ENCODE measurements around the gene AADAC.

AADAC gene

DNA sequence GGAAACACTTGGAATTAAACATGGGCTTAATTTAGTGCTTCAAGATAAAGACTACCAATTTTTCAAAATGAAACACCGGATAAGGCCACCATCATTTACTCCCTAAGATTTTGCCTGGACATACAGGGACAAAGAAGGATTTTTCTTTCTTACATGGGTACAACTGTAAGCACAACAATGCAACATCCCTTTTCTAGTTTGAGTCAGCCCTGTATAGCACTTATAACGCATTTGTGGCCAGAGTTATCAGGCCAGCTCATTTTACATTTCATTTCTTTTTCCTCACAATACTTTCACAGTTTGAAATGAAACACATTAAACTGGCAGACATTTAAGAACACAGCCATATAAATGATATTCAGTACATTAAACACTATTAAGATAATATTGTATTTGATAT is 49.7 kb downstream of the AADAC start:
- TF ChIP-seq, protein P1, sequence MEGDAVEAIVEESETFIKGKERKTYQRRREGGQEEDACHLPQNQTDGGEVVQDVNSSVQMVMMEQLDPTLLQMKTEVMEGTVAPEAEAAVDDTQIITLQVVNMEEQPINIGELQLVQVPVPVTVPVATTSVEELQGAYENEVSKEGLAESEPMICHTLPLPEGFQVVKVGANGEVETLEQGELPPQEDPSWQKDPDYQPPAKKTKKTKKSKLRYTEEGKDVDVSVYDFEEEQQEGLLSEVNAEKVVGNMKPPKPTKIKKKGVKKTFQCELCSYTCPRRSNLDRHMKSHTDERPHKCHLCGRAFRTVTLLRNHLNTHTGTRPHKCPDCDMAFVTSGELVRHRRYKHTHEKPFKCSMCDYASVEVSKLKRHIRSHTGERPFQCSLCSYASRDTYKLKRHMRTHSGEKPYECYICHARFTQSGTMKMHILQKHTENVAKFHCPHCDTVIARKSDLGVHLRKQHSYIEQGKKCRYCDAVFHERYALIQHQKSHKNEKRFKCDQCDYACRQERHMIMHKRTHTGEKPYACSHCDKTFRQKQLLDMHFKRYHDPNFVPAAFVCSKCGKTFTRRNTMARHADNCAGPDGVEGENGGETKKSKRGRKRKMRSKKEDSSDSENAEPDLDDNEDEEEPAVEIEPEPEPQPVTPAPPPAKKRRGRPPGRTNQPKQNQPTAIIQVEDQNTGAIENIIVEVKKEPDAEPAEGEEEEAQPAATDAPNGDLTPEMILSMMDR (IDR thresholded peaks at IDR 0.05; ENCODE audit: extremely low read depth, insufficient read depth, missing control alignments): no peak
- DNase-seq (ENCODE audit: low spot score): no peak
- in situ Hi-C loops (cut with MboI; ENCODE audit: low pct_unique_long_range_greater_than_20kb, low sequenced_read_pairs, unreplicated experiment): no loop called here

DNA sequence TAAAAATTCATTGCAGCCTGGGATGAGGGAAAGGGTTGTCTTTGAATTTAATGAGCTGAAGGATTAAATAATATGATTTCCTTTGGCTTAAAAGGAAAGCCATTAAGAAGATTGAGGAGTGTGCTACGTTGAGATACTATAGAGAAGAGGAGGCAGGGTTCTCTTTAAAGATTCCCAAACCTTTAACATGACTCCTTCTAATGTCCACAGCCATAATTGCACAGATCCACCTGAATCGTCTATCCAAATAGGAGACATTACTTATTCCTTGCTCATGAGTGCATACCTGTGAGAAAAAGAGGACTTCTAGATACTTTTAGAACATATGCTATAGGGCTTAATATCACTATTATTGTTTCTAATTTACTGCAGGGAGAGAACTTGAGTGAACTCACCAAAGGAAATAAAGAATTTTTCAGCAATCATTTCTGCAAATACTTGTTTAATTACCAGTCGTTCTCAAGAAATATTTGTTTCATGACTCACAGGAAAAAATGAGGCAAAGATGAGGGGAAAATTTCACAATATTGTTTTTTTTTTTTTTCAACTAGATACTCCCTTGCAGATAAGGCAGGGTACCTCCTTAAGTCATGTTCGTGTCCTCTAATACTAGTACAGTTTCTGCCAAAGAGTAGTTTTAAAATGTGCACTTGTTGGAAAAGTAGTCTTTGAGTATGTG is 50.6 kb downstream of the AADAC start:
- no peak for DNase-seq (ENCODE audit: low spot score)
- in situ Hi-C loops (cut with MboI; ENCODE audit: low pct_unique_long_range_greater_than_20kb, low sequenced_read_pairs, unreplicated experiment): no loop called here
- TF ChIP-seq, protein P1 (IDR thresholded peaks at IDR 0.05; ENCODE audit: extremely low read depth, insufficient read depth, missing control alignments): no peak

DNA sequence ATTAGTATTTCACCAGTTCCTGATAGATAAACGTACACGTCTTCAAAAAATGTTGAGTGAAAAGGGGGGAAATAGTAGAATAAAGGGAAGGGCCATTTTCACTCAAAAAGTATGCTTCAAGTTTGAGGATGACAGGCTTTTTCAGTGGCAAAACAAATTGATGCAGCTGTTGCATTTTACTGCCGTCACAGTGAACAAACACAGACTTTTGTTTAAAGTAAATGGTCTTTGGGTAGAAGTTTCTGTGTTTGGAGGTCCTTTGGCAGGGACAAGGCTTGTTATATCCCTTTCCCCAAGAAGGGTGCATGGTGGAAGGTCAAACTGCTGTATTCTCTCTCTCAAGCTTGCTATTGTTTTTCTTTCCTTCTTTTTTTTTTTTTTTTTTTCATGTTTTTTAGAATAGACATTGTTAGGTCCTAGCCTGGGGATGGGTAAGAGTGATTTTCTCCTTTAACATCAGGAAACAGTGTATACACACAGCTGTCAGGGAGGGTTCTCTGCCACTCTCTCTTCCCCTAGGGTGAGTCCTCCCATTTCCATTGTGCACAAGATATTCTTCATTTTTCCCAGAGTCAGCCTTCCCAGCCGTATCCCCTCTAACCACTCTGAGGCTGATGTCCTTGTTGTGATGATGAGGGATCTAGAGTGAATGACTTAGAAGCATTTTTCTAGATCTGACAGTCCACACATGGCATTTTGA is 52.9 kb downstream of the AADAC start:
- no peak for DNase-seq (ENCODE audit: low spot score)
- TF ChIP-seq, protein P1 (IDR thresholded peaks at IDR 0.05; ENCODE audit: extremely low read depth, insufficient read depth, missing control alignments): no peak
- in situ Hi-C loops (cut with MboI; ENCODE audit: low pct_unique_long_range_greater_than_20kb, low sequenced_read_pairs, unreplicated experiment): no loop called here

DNA sequence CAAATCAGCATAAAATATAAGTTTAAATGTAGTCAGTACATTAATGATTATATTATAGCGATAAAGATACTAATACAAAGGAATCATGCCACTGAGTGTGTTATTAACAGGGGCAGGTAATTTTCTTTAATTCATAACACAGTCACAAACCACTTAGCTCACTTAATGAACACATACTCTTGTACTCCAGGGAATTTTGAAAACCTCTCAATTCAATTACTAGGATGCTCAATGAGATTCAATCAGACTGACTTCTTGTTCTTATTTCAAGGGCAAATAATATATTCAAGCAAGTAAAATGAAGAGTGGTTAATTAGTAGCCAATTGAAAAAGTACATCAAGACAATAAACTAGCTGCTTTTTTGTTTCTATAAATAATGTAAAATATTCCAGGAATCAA is 53.8 kb downstream of the AADAC start:
- no peak for DNase-seq (ENCODE audit: low spot score)
- in situ Hi-C loops (cut with MboI; ENCODE audit: low pct_unique_long_range_greater_than_20kb, low sequenced_read_pairs, unreplicated experiment): no loop called here
- TF ChIP-seq, protein P1 (IDR thresholded peaks at IDR 0.05; ENCODE audit: extremely low read depth, insufficient read depth, missing control alignments): no peak

GRCh38 chr3:151869181-151869580 is 55.3 kb downstream of the AADAC start:
- TF ChIP-seq, protein P1 (IDR thresholded peaks at IDR 0.05; ENCODE audit: extremely low read depth, insufficient read depth, missing control alignments): no peak

DNA sequence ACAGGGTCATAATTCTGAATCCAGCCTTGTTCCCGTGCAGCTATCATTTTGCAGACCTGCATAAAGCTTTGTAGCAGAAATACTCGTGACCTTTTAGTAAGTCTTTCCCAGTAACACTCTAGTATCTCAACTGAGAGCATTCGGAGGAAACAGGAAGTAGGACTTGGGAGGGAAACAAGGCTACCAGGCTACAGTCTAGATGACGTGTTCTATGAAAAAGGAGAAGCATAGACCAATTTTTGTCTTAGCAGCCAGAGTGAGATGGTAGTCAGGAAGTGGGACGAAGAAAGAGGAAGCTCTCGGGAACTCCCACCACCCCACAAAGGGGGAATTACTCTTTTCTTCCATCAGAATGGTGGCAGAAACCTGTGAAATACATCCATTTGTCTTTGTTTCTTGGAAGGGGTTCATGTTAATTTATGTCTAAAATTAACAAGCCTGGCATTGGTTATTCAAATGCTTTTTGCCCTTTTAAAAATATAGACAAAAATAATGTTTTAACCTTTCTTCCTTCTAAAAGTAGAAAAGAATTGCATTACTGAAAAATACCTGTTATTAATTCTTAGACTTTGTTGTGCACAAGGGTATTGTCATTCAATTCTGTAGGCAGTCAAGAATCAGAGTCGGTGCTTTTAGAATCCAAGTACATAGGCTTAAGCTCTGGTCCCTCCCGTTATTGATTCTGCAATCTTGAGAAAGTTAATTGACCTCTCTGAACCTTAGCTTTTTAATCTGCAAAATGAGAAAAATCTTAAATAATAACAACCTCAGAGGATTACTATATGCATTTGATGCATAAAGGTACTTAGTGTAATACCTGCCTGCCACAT is 57.9 kb downstream of the AADAC start:
- DNase-seq (ENCODE audit: low spot score): peak; percentile 18
- TF ChIP-seq, protein P1 (IDR thresholded peaks at IDR 0.05; ENCODE audit: extremely low read depth, insufficient read depth, missing control alignments): no peak
- in situ Hi-C loops (cut with MboI; ENCODE audit: low pct_unique_long_range_greater_than_20kb, low sequenced_read_pairs, unreplicated experiment): no loop called here

More at GRCh38 chr3:151869181-151869580, 55.3 kb downstream of the AADAC start:
- in situ Hi-C loops (cut with MboI; ENCODE audit: low pct_unique_long_range_greater_than_20kb, low sequenced_read_pairs, unreplicated experiment): no loop called here
- DNase-seq (ENCODE audit: low spot score): no peak
